Measurements from ENCODE around the gene FAM221B. TPM values are rescaled to one million over a fixed set of nuclear protein-coding genes. Genes with fewer than 3 reads are reported as not detected.

The FAM221B gene
- total and polyA plus RNA-seq, 8 donors = 0.10 TPM; not detected in 7

GRCh38 chr9:35836595-35836994 is 8.1 kb upstream of the FAM221B start:
- Histone ChIP-seq H3K27me3 (peaks cover 0 to 10% (median 0%) of the 10 kb centered on the region in 3 donors), H3K4me3 (no peak overlapping the region), H3K9me3 (no peaks in the 10 kb centered on the region), H3K36me3 (peaks cover 0 to 9% (median 3%) of the 10 kb centered on the region in 4 donors), H3K4me1 (peaks cover 30 to 48% (median 44%) of the 10 kb centered on the region in 4 donors), H3K27ac (no peak overlapping the region)
- no peak for TF ChIP-seq EP300 (IDR thresholded peaks at IDR 0.05)
- no peak for TF ChIP-seq CTCF (IDR thresholded peaks at IDR 0.05)
- TF ChIP-seq POLR2AphosphoS5 (IDR thresholded peaks at IDR 0.05) = no peak
- TF ChIP-seq POLR2A (IDR thresholded peaks at IDR 0.05) = no peak
- intact Hi-C loops (cut with DNase I; ENCODE audit: low total_unique reads) = no loop called here
- WGBS, 5 donors = 86 to 99% (median 97%) methylated on average over 5 of the region's 5 CpGs
- DNase-seq = no peak

- WGBS, 5 donors = 75 to 80% (median 79%) methylated on average over 2 of the region's 2 CpGs
- Histone ChIP-seq H3K4me3 (no peak overlapping the region), H3K27ac (peak overlapping the region in 3 of 5 donors; percentile 83 to 93 (median 86)), H3K9me3 (no peaks in the 10 kb centered on the region), H3K36me3 (peaks cover 0 to 6% (median 2%) of the 10 kb centered on the region in 4 donors), H3K4me1 (peaks cover 30 to 56% (median 52%) of the 10 kb centered on the region in 4 donors), H3K27me3 (peaks cover 0 to 10% (median 0%) of the 10 kb centered on the region in 3 donors)
- TF ChIP-seq POLR2A (IDR thresholded peaks at IDR 0.05) (no peak), POLR2AphosphoS5 (IDR thresholded peaks at IDR 0.05) (no peak), CTCF (IDR thresholded peaks at IDR 0.05) (no peak), EP300 (IDR thresholded peaks at IDR 0.05) (no peak)
- no peak for DNase-seq
- intact Hi-C loops (cut with DNase I; ENCODE audit: low total_unique reads) = no loop called here
These were observed 7.2 kb upstream of the FAM221B start for GRCh38 chr9:35835766-35836165.

GRCh38 chr9:35835216-35835632 is 6.7 kb upstream of the FAM221B start:
- Histone ChIP-seq H3K4me1 (peaks cover 35 to 62% (median 58%) of the 10 kb centered on the region in 4 donors), H3K27ac (peak overlapping the region; percentile 74 to 93 (median 83)), H3K4me3 (no peak overlapping the region), H3K36me3 (peaks cover 0 to 6% (median 2%) of the 10 kb centered on the region in 4 donors), H3K27me3 (peaks cover 0 to 8% (median 0%) of the 10 kb centered on the region in 3 donors), H3K9me3 (no peaks in the 10 kb centered on the region)
- WGBS, 5 donors = 62 to 100% (median 79%) methylated on average over 3 of the region's 3 CpGs
- intact Hi-C loops (cut with DNase I; ENCODE audit: low total_unique reads) = no loop called here
- peak; percentile 36 to 64 for DNase-seq
- no peak for TF ChIP-seq POLR2A (IDR thresholded peaks at IDR 0.05)
- TF ChIP-seq CTCF (IDR thresholded peaks at IDR 0.05) = peak in 1 of 7 experiments; percentile 34
- TF ChIP-seq EP300 (IDR thresholded peaks at IDR 0.05) = no peak

GRCh38 chr9:35834260-35835215 is 6.0 kb upstream of the FAM221B start:
- DNase-seq = no peak
- peak overlapping the region; percentile 74 to 93 (median 83) for H3K27ac ChIP-seq
- WGBS, 5 donors = 56 to 68% (median 64%) methylated on average over 14 of the region's 14 CpGs

More at GRCh38 chr9:35834260-35835215, 6.0 kb upstream of the FAM221B start:
- Histone ChIP-seq H3K36me3 (peaks cover 0 to 6% (median 2%) of the 10 kb centered on the region in 4 donors), H3K9me3 (no peaks in the 10 kb centered on the region), H3K4me1 (peaks cover 41 to 69% (median 65%) of the 10 kb centered on the region in 4 donors), H3K4me3 (no peak overlapping the region), H3K27me3 (peaks cover 0 to 2% (median 0%) of the 10 kb centered on the region in 3 donors)
- TF ChIP-seq POLR2A (IDR thresholded peaks at IDR 0.05) = no peak
- no peak for TF ChIP-seq POLR2AphosphoS5 (IDR thresholded peaks at IDR 0.05)
- TF ChIP-seq CTCF (IDR thresholded peaks at IDR 0.05) = no peak
- no peak for TF ChIP-seq EP300 (IDR thresholded peaks at IDR 0.05)
- intact Hi-C loops (cut with DNase I; ENCODE audit: low total_unique reads) = no loop called here

All from stomach (tissue), 9 donors.